Measurements from ENCODE around the gene AP5Z1. TPM values are rescaled to one million over a fixed set of nuclear protein-coding genes. Genes with fewer than 3 reads are reported as not detected.

AP5Z1 gene
- 35.8 and 52.1 TPM in 2 replicates for total RNA-seq

GRCh38 chr7:4775250-4775847 lies at the start of gene AP5Z1:
Gene AP5Z1, plus strand, starts transcription at chr7:4775623. Its CDS starts 93 bp downstream, at chr7:4775716.

Other genes starting within 250 kb of the AP5Z1 start
- gene FOXK1, start 93.3 kb upstream of the AP5Z1 start, total RNA-seq: 29.5 and 32.4 TPM in 2 replicates
- gene PAPOLB, start 86.4 kb downstream of the AP5Z1 start, total RNA-seq: under 0.01 and 0.15 TPM in 2 replicates
- gene RADIL, start 108.1 kb downstream of the AP5Z1 start, total RNA-seq: 1.2 and 1.3 TPM in 2 replicates
- gene MMD2, start 183.6 kb downstream of the AP5Z1 start, total RNA-seq: not detected in 2 replicates

Measured in smooth muscle cell of trachea (primary cell).